ENCODE measurements around the gene CELA3B.

Gene CELA3B

DNA sequence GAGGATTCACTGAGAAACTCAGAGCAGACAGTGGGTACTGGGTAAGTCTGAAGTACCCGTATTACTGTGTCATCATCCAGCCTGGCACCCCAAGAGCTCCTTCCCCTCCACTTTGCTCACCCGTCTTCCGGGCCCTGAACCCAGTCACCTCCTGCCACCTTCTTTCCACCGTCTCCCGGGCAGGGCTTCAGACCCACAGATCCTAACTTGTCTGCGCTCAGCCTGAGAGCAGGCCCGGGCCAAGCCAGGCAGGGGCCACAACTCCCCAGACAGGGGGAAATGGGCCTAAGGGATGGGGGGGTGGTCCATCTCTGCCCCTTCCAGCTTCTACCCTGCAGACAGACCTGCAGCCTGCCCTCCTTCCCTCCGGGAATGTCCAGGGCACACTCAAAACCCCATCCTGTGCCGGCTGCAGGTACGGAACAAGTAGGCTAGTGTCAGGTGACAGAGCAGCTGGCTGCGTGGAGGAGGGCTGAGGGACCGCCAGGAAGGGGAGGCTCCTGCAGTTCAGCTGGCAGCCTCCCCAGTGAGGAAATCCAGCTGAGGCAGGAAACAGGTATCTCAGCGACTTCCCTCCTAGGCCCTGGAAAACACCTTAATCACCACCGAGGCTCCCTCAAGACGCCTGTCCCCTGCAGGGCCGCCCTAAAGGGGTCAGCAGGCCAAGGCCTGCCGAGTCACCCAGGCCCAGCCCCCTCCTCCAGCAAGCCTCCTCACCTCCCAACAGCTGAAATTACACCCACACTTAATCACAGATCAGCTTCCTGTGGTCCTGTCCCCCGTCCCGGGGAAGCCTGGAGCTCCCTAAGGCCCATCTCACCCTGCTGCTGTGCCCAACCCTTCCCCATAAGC is 43.2 kb upstream of the CELA3B start:
- TF ChIP-seq, protein P1, sequence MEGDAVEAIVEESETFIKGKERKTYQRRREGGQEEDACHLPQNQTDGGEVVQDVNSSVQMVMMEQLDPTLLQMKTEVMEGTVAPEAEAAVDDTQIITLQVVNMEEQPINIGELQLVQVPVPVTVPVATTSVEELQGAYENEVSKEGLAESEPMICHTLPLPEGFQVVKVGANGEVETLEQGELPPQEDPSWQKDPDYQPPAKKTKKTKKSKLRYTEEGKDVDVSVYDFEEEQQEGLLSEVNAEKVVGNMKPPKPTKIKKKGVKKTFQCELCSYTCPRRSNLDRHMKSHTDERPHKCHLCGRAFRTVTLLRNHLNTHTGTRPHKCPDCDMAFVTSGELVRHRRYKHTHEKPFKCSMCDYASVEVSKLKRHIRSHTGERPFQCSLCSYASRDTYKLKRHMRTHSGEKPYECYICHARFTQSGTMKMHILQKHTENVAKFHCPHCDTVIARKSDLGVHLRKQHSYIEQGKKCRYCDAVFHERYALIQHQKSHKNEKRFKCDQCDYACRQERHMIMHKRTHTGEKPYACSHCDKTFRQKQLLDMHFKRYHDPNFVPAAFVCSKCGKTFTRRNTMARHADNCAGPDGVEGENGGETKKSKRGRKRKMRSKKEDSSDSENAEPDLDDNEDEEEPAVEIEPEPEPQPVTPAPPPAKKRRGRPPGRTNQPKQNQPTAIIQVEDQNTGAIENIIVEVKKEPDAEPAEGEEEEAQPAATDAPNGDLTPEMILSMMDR (IDR thresholded peaks at IDR 0.05; ENCODE audit: insufficient read depth, low read depth, low read length, missing control alignments) = no peak
- peak overlapping the region; percentile 29 for H3K4me3 ChIP-seq (ENCODE audit: low read length)
- peak; percentile 86 for DNase-seq (ENCODE audit: low read depth)

DNA sequence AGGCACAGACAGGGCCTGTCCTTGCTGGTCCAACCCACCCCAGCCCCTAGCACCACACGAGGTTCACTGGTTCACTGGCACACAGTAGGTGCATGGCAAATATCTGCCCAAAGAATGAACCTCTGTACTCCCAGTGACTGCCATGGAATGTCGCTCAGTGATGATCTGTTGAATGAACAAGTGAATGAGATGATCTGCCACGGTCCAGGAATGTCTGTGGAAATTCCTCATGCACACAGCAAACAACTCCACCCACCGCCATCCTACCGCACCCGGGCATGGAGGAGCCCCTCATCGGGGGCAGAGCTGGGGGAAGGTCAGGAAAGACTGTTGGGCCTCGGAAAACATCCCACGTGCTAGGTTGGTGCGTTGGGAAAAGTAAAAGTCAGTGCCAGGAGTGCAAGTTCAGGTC is 41.4 kb upstream of the CELA3B start:
- DNase-seq (ENCODE audit: low read depth) = peak; percentile 44
- TF ChIP-seq, protein P1 (IDR thresholded peaks at IDR 0.05; ENCODE audit: insufficient read depth, low read depth, low read length, missing control alignments) = no peak
- peak overlapping the region; percentile 70 for H3K4me3 ChIP-seq (ENCODE audit: low read length)

DNA sequence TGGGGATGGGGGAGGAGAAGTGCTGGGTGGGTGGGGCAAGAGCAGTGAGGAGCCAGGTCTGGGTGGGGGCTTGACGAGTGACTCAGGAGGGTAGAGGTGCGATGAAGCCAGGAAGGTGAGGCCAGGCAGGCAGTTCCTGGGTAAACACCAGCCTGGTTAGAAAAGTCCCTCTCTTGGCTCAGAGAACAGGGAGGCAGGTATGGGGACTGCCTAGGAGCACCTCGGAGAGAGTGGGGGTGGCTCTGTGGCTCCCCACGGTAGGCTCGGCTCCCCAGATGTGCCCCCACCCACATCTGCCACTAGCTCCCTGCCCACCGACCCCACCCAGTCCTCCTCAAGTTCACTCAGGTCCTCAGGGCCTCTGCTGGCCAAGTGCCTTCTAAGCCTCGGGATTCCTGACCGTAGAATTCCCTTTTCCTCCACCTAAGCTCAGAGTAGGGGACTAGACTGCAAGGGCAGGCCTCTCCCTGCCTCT is 40.9 kb upstream of the CELA3B start:
- peak; percentile 69 for DNase-seq (ENCODE audit: low read depth)
- TF ChIP-seq, protein P1 (IDR thresholded peaks at IDR 0.05; ENCODE audit: insufficient read depth, low read depth, low read length, missing control alignments) = no peak
- peak overlapping the region; percentile 70 for H3K4me3 ChIP-seq (ENCODE audit: low read length)

DNA sequence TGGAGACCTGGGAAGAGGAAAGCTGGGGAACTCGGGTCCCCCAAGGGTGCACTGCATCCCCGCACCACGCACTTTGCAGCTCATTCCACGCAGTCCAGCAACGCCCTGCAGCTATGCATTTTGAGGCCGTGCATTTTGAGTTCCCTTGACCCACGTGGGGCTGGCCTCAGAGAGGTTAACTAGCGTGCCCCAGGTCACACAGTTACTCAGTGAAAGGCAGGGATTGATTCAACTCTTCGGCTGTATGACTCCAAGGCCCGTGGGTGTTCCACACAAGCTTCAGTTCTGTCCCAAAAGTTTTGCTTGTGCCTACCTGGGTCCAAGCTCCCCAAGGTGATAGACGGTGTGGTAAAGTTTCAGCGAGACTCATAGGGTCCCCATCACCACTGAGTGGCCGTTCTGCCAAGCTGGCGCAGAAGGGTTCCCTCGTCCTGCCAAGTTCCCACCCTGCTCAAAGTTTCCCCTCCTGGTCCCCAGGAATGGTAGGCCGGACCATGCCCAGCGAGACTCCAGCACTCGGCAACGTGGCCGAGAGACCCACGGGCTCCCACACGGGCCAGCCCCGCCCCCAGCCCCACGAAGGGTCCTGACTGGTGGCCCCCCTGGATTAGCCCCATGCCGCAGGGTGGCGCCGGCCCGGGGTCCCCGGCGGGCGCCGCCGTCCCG is 40.3 kb upstream of the CELA3B start:
- peak overlapping the region; percentile 70 for H3K4me3 ChIP-seq (ENCODE audit: low read length)
- TF ChIP-seq, protein P1 (IDR thresholded peaks at IDR 0.05; ENCODE audit: insufficient read depth, low read depth, low read length, missing control alignments) = no peak
- DNase-seq (ENCODE audit: low read depth) = peak; percentile 15

DNA sequence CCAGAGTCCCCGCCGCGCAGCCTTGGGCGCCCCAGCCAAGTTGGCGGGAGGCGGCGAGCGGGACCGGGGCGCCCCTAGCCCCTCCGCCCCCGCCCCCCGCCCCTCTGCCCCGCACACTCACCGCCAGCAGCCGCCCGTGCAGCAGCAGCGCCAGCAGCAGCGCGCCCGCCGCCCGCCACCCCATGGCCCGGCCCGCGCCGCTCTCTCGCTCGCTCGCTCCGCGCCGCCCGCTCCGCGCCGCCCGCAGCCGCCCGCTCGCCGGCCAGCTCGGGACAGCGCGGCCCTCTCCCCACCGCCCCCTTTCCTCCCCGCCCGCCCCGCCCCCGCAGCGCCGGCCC is 39.8 kb upstream of the CELA3B start, which contains the start of gene HSPG2:
TSS of gene HSPG2 (minus strand) at position 277 of the 338 bp plus-strand sequence. CDS start at position 184, 93 bp downstream.
- no peak for DNase-seq (ENCODE audit: low read depth)
- peak within 1 kb of the TSS; percentile 70 for H3K4me3 ChIP-seq (ENCODE audit: low read length)
- TF ChIP-seq, protein P1 (IDR thresholded peaks at IDR 0.05; ENCODE audit: insufficient read depth, low read depth, low read length, missing control alignments) = no peak

DNA sequence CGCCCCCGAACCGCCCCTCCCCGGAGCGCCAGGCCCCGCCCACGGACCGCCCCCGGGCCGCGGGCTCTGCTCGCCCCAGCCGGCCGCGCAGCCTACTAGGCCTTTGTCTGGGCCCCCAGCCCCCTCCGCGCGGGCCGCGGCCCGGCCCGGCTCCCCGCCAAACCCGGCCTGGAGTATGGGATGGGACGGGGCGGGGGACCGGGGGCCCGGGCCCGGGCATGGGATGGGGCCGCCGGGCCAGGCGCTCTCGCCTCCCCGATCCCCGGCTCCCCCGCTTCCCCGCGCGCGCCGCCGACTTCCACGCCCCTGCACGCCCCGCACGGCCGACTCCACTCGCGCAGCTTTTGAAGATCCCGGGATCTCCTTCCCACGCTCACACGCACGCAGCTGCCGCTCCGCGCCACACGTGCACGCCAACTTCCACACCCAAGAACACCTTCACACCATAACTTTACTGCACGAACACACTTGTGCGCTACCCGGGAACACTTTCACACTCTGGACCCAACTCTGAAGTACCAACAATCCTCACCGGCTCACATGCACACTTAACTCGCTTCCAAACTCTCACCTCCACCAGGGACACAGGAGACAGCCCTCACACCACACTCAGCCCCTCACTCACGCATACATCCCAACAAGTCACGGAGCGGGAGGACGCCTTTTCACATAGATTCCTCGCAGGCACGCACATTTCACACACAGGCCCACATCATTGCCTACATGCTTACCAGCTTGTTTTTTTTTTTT is 39.3 kb upstream of the CELA3B start:
- TF ChIP-seq, protein P1 (IDR thresholded peaks at IDR 0.05; ENCODE audit: insufficient read depth, low read depth, low read length, missing control alignments) = no peak
- peak; percentile 79 for DNase-seq (ENCODE audit: low read depth)

More for the DNA sequence above, 39.3 kb upstream of the CELA3B start:
- H3K4me3 ChIP-seq (ENCODE audit: low read length) = peak overlapping the region; percentile 23

Data from epithelial cell of esophagus (primary cell).